ENCODE results near the gene HNRNPH2.

- TF ChIP-seq CTCF (IDR thresholded peaks at IDR 0.05) (no peak), POLR2A (IDR thresholded peaks at IDR 0.05) (no peak)
These were observed 765 bp upstream of the HNRNPH2 start for GRCh38 chrX:101407167-101407747.
